ENCODE data around the gene LDLRAD4.
"Not testable (repeated sequence)": the region's sequence is repeated elsewhere in the genome, so short reads cannot be mapped to it uniquely, and the experiment has no call there.

The LDLRAD4 gene

DNA sequence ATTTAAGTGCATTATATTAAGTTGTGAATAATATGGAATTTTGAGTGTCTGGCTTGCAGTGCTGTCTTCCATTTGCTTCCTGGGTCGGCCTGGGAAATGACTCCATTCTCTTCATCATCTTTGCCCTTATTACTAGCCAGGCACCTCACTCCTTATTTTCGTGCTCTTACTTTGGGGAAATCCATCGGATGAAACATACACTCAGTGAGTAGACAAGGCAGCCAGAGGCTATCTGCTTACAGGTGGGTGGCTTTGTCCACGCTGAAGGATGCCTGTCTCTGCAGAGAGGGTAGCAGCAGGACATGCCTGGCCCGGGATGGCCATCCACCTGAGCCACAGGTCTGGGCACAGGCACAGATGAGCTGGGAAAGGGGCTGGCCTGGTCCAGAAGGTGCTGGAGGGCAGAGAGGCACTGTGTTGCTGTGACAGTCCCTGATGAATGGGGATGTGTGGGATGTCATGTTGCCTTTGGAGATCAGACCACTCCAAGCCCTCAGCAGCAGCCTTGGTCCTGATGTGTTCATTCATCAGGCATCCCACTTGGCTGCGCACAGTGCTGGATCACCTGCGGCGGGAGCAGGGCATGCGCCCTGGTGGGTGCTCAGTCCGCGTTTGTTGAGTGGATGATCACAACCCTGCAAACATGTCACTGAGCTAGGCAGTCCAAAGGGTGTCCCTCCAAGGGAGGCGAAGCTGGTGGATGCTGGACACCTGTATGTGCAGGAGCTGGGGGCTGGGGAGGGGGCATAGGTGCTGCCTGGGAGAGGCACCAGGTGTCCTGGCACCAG lies 236.0 kb downstream of the LDLRAD4 start:
- no peak for DNase-seq

DNA sequence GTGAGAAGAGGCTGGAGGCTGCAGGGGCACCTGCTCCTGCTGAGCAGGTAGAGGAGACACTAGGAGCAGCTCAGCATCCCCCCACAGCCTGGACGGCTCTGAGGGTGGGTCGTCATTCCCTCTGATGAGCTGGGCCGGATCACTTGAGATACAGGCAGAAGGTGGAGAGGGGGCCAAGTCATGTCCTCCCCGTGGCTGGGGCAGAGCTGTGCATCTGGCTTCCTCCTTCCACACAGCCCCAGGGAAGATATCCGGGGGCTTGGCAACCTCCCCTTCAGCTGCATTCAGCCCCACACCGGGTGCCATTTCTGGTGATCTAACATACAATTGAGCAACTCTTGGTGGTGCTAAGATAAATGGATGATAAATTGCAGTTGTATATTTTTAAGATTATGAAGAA lies 236.9 kb downstream of the LDLRAD4 start:
- DNase-seq = no peak

- DNase-seq = no peak
Observed at GRCh38 chr18:13455960-13456481, 237.5 kb downstream of the LDLRAD4 start.

GRCh38 chr18:13456736-13457271 lies 238.2 kb downstream of the LDLRAD4 start:
- no peak for DNase-seq

DNA sequence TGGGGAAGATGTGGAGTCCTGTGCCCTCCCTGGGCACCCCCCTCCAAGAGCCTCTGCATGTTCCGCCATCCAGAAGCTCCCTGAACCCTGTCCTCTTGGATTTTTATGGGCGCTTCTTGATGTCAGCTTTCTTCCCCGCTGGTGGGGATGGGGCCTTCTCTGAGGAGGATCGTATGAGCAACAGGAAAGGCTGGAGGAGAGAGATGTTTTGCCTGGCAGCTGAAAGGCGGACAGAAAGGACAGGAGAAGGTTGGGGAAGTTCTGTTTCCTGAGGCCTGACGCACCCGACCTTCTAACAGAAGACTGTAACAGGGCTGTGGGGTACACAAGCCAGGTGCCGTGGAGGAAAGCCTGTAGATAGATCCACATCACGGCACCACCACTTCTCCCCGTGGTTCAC lies 238.8 kb downstream of the LDLRAD4 start:
- no peak for DNase-seq

DNA sequence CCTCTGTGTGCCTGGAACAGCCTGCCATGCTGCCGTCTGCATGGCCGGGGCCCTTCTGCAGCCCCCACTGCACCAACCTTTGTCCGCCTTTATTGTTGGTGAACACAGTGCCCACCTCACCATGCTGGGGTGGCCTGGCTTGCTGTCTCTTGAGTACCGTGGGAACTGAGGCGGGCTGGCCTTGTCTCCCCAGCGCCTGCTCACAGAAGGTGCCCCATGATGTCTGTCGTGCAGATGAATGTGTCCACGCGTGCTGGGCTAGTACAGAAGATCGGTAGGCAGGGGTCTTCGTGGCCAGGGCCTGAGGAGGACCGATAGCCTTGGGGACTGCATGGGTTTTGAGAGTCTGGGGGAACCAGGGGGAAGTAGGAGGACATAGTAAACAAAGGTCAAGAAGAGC lies 242.4 kb downstream of the LDLRAD4 start:
- no peak for DNase-seq

GRCh38 chr18:13461469-13461868 lies 242.9 kb downstream of the LDLRAD4 start:
- no peak for DNase-seq

DNA sequence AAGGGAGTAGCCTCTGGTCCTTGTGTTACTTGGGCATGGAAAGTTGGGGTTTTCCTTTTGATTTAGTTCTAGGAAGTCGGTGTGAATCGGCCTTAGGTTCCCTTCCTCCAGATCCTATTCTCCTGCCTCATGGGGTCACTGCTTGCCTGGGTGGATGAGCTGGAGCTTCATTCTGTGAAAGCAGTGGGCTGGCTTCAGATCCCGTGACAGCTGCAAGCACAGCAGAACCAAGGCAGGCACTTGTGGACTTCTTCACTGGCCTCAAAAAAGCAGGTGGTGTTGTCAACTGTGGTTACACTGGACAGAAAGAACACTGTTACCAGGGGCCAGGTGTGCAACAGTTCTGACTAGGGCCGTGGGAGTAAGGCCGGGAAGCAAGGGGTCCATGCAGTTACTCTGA lies 243.4 kb downstream of the LDLRAD4 start:
- no peak for DNase-seq

GRCh38 chr18:13462686-13463085 lies 244.1 kb downstream of the LDLRAD4 start:
- DNase-seq = no peak

DNA sequence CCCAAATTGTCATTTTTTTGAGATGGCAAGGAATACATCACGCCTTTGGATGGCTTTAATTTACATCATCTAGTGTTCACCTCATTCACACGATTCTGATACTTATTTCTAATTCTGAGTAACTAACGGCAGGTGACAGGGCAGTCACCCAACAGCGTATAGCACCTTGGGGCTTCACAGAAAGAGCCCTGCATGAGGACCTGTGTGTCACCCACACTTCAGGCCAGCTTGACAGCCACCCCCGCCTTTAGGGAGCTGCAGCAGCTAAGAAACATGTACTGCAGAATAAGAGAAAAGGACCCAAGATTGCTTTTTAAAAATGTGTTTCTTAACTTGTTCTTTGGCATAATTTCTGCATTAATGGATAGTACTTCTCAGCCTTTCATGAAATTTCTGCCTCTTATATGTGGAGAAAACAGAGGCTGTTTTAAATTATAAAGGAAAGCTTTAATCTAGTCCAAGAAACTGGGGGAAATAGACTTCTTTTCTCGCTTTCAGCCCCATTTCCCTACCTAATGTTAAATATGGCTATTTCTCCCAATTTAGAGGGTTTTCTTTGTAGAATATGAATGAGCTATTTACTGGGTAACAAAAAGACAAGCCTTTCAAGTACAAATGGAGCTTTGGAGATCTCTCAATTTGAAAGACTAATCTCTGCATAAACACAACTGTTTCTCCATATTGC lies 245.1 kb downstream of the LDLRAD4 start:
- DNase-seq = no peak

DNA sequence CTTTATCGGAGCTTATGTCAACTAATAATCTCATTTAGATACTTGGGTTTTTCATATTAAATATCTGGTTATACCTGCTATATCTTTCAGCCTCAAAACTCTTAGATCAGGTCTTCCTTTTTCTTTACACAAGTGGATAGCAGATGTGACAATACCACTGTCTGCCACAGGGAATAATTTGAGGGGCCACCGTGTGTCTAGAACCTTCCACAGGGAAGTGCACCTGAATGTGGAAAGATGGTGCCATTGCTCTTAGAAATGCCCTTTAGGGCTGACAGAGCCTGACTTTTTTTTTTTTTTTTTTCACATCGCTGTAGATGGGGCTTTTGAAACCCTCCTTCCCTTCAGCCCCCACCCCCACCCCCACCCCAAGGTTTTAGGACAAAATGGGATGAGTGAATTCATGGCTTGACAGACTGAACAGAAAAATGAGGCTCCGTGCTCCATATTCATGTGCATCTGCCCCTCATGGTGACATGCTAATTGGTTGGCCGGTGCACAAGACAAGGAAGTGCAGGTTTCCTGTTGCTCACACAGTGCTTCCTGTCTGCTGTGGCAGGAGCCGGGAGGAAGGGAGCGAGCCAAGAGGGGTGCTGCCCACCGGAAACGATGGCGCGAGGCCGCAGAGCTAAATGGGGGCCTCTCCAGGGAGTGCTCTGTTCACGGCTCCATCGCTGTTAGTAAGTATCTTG lies 246.0 kb downstream of the LDLRAD4 start:
- DNase-seq = no peak

GRCh38 chr18:13465124-13465446 lies 246.5 kb downstream of the LDLRAD4 start:
- DNase-seq = no peak

- DNase-seq = no peak
Observed at GRCh38 chr18:13465476-13465875, 246.9 kb downstream of the LDLRAD4 start.

- DNase-seq = no peak
Observed at GRCh38 chr18:13470516-13471197, 252.1 kb downstream of the LDLRAD4 start.

DNA sequence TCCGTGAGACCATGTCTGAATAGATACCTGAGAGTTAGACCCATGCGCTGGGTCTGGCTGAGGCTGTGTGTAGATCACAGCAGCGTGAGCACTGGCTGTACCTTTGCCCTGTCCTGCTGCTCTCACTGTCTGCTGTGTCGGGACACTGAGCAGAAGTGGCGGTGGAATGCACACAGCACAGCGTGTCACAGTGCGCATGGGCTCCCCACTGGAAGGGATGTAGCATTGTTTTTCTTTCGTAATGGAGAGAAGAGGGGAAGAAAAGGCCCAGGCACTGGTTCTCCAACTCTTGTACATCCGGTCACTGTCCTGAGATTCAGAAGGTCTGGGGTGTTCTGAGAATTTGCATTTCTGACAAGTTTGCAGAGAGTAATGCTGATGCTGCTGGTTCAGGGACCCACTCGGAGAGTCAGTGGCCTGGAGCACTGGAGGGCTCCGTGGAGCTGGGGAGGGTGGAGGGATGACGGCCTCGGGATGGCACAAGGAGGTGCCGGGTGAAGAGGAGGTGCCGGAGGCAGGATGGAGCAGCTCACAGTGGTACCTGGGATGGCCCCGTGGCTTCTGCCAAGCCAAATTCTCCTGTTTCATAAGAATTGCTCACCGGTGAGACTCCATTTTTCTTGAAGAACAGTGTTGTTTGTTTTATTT lies 252.8 kb downstream of the LDLRAD4 start:
- DNase-seq = no peak

- peak; percentile 49 for DNase-seq
Observed at GRCh38 chr18:13471971-13472628, 253.5 kb downstream of the LDLRAD4 start.

- DNase-seq = no peak
Observed at GRCh38 chr18:13473751-13474150, 255.2 kb downstream of the LDLRAD4 start.

DNA sequence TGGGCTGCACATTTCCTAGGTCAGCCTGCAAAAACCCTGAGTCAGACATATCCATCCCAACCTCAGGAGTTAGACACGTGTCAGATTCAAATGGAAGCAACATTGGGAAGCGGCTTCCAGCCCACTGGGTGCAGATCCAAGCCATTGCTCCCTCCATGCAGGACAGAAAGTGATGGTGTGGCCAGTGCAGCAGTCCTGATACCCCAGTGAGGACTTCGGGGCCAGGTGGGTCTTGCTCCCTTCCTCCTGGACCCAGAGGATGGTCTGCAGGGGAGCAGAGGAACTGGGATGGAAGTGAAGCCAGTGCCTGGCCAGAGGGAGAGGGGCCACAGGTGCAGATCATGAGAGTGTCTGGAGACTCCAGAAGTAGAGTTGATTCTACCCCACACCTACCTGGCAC lies 255.8 kb downstream of the LDLRAD4 start:
- DNase-seq = no peak

DNA sequence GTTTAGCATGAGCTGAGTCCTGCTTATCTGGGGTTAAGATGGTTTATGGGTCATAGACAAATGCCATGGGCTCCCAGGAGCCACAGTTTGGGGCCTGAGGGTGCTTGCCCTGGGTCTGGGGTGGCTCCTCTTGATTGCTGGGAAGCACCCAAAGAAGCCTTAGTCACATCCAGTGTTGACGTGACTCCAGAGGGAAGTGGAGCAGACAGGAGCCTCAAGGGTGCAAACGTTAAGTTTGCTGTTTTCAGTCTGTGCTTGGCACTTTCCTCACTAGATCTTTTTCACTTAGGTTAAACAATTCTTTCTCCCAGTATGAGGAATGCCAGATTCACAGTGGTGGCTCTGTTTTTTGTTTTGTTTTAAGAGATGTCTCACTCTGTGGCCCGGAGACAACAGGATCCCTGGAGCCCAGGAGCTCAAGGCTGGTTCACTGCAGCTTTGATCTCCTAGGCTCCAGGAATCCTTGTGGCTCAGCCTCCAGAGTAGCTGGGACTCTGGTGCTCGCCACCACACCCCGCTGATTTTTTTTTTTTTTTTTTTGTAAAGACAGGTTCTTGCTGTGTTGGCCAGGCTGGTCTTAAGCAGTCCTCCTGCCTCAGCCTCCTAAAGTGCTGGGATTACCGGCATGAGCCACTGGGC lies 256.5 kb downstream of the LDLRAD4 start:
- DNase-seq = no peak

DNA sequence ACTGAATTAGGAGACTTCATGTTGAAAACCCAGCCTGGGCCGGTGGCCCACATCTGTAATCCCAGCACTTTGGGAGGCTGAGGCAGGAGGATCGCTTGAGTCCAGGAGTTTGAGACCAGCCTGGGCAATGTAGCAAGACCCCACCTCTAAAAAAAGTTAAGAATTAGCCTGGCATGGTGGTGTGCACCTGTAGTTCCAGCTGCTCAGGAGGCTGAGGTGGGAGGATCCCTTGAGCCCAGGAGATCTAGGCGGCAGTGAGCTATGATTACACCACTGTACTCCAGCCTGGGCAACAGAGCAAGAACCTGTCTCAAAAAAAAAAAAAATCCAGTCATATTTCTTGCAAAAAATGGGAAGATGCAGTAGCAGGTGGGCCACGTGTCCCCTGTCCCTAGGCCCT lies 257.8 kb downstream of the LDLRAD4 start:
- DNase-seq = not testable (repeated sequence)

GRCh38 chr18:13477147-13477683 lies 258.7 kb downstream of the LDLRAD4 start:
- no peak for DNase-seq
